C4-2B (cell line): Measurements from ENCODE around the gene SLIT3.

Experiments used
- ZFX ChIP-seq: fragments of 450-650 bp; IDR thresholded peaks from 2 replicates; pipeline ENCODE4 v1.6.1; 2017
- TF ChIP-seq, protein P1 (sequence below): fragments of 450-650 bp; conservative IDR thresholded peaks from 2 replicates; pipeline ENCODE4 v1.5.1; 2017; ENCODE audit warnings: mild to moderate bottlenecking

DNA sequence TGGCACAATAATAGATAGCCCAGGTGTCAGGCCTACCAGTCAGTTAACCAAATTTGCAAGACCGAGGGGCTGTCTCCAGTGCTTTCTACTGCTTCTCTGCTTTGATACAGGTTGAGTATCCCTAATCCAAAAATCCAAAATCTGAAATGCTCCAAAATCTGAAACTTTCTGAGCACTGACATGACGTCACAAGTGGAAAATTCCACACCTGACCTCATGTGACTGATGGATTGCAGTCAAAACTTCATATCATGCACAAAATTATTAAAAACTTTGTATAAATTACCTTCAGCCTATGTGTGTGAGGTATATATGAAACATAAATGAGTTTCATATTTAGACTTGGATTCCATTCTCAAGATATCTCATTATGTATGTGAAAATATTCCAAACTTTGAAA is 508.3 kb downstream of the SLIT3 start:
- TF ChIP-seq, protein P1, sequence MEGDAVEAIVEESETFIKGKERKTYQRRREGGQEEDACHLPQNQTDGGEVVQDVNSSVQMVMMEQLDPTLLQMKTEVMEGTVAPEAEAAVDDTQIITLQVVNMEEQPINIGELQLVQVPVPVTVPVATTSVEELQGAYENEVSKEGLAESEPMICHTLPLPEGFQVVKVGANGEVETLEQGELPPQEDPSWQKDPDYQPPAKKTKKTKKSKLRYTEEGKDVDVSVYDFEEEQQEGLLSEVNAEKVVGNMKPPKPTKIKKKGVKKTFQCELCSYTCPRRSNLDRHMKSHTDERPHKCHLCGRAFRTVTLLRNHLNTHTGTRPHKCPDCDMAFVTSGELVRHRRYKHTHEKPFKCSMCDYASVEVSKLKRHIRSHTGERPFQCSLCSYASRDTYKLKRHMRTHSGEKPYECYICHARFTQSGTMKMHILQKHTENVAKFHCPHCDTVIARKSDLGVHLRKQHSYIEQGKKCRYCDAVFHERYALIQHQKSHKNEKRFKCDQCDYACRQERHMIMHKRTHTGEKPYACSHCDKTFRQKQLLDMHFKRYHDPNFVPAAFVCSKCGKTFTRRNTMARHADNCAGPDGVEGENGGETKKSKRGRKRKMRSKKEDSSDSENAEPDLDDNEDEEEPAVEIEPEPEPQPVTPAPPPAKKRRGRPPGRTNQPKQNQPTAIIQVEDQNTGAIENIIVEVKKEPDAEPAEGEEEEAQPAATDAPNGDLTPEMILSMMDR, result no peak
- TF ChIP-seq ZFX, result no peak
